GM12801 (cell line): Measurements from ENCODE around the gene NOC4L.

Source experiments
- CTCF ChIP-seq: IDR thresholded peaks from one replicate; pipeline ENCODE4 v1.5.1; 2011; ENCODE audit warnings: control low read depth; ENCODE audit not compliant: insufficient read length; ENCODE audit errors: extremely low read depth

NOC4L gene

GRCh38 chr12:132201391-132202120 is 57.3 kb downstream of the NOC4L start:
- no peak for TF ChIP-seq CTCF
